ENCODE data around the gene MAGI2. TPM values are rescaled to one million over a fixed set of nuclear protein-coding genes. Genes with fewer than 3 reads are reported as not detected.

MAGI2 gene
- total and polyA plus RNA-seq, 2 of the 13 experiments (the other 11 are each of a cell fraction or from before 2014, with no cell fraction given), result 1.5 to 3.8 TPM

DNA sequence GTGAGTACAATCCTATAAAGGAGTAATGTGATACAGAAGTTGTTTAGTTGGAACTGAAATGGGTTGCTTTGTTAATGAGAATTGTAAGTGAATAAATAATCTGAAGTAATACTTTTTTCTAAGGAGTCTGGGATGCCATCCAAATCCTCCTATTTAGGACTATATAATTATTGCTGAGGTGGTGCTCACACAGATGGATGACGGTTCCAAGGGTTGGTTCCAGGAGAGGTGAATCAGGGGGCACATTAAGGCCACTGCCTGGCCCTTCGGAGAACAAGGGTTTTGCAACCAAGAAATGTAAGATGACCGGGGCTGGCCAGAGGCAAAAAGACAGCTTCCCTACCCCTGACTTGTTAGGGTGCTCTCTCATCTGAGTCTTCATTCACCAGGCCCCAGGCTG, 1302.2 kb downstream of the MAGI2 start:
- DNase-seq (ENCODE audit: low spot score) (no peak), FAIRE-seq (no peak), ATAC-seq (no peak)
- intact Hi-C loops (cut with micrococcal nuclease; ENCODE audit: unreplicated experiment), result no loop called here
- TF ChIP-seq ZMYM4 (CRISPR knock-in tag; IDR thresholded peaks at IDR 0.05) (no peak), THAP11 (CRISPR knock-in tag; IDR thresholded peaks at IDR 0.05) (no peak), ZNF691 (CRISPR knock-in tag; IDR thresholded peaks at IDR 0.05; ENCODE audit: borderline replicate concordance, low read depth) (no peak), TBX3 (IDR thresholded peaks at IDR 0.05; ENCODE audit: borderline replicate concordance) (no peak), SATB2 (CRISPR knock-in tag; IDR thresholded peaks at IDR 0.05) (no peak), ZNF670 (CRISPR knock-in tag; IDR thresholded peaks at IDR 0.05; ENCODE audit: borderline replicate concordance) (no peak), ZNF281 (CRISPR knock-in tag; IDR thresholded peaks at IDR 0.05; ENCODE audit: borderline replicate concordance) (no peak), HES4 (CRISPR knock-in tag; IDR thresholded peaks at IDR 0.05; ENCODE audit: borderline replicate concordance) (no peak), RFXAP (CRISPR knock-in tag; IDR thresholded peaks at IDR 0.05; ENCODE audit: borderline replicate concordance) (no peak), SRSF4 (IDR thresholded peaks at IDR 0.05; ENCODE audit: low read depth, low read length, poor library complexity, severe bottlenecking) (no peak), TAF15 (IDR thresholded peaks at IDR 0.05; ENCODE audit: low read depth, low read length, poor library complexity, severe bottlenecking) (no peak), NCOA1 (CRISPR knock-in tag; IDR thresholded peaks at IDR 0.05) (no peak), ZNF788 (CRISPR knock-in tag; IDR thresholded peaks at IDR 0.05; ENCODE audit: borderline replicate concordance) (no peak), SRSF1 (optimal IDR thresholded peaks at IDR 0.05; ENCODE audit: low read depth, low read length) (no peak), ZNF30 (CRISPR knock-in tag; IDR thresholded peaks at IDR 0.05) (no peak)
- TF ChIP-seq, protein P1, sequence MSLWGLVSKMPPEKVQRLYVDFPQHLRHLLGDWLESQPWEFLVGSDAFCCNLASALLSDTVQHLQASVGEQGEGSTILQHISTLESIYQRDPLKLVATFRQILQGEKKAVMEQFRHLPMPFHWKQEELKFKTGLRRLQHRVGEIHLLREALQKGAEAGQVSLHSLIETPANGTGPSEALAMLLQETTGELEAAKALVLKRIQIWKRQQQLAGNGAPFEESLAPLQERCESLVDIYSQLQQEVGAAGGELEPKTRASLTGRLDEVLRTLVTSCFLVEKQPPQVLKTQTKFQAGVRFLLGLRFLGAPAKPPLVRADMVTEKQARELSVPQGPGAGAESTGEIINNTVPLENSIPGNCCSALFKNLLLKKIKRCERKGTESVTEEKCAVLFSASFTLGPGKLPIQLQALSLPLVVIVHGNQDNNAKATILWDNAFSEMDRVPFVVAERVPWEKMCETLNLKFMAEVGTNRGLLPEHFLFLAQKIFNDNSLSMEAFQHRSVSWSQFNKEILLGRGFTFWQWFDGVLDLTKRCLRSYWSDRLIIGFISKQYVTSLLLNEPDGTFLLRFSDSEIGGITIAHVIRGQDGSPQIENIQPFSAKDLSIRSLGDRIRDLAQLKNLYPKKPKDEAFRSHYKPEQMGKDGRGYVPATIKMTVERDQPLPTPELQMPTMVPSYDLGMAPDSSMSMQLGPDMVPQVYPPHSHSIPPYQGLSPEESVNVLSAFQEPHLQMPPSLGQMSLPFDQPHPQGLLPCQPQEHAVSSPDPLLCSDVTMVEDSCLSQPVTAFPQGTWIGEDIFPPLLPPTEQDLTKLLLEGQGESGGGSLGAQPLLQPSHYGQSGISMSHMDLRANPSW (CRISPR knock-in tag; IDR thresholded peaks at IDR 0.05; ENCODE audit: borderline replicate concordance), result no peak
- Histone ChIP-seq H3K27me3 (ENCODE audit: control insufficient read depth in 1 of 2, insufficient read depth in 2 of 2, low read length in 2 of 2) (no peaks in the 10 kb centered on the region), H3K4me3 (replicated peaks in 1 of 3; ENCODE audit: insufficient read depth in 1 of 3, low read depth in 2 of 3, low read length in 3 of 3) (no peak overlapping the region), H4K20me1 (ENCODE audit: insufficient read depth, low read length) (no peaks in the 10 kb centered on the region), H3K4me1 (ENCODE audit: insufficient read depth, low read length) (no peaks in the 10 kb centered on the region), H3K4me2 (ENCODE audit: low read depth, low read length) (no peak overlapping the region), H3K36me3 (replicated peaks in 1 of 2; ENCODE audit: control insufficient read depth in 1 of 2, insufficient read depth in 2 of 2, low read length in 2 of 2) (no peaks in the 10 kb centered on the region), H3K79me2 (ENCODE audit: insufficient read depth, low read length) (no peaks in the 10 kb centered on the region), H3K27ac (ENCODE audit: extremely low read length, insufficient read depth, low read length) (no peak overlapping the region), H3K9ac (ENCODE audit: insufficient read depth, low read depth, low read length) (no peak overlapping the region), H2AFZ (ENCODE audit: low read length) (no peak overlapping the region), H3K9me3 (ENCODE audit: low read length) (no peaks in the 10 kb centered on the region)
- in situ Hi-C loops (cut with HindIII; ENCODE audit: extremely low pct_ligation_motif_present, low pct_unique_long_range_greater_than_20kb), result no loop called here
- no TSS peak for BruUV-seq (replicated peaks)
- 47% methylated on average over 3 of the region's 3 CpGs for WGBS (ENCODE audit: low lambda C conversion rate)
- POLR2A ChIA-PET, result no interaction called here
- CTCF ChIA-PET (ENCODE audit: low intra/inter-chr PET ratio, low total read pairs), result no interaction called here
